GM12873 (cell line): ENCODE data around the gene BCL3.

Experiments used
- CTCF ChIP-seq: IDR thresholded peaks from 2 replicates; pipeline ENCODE4 v1.5.1; 2012; ENCODE audit warnings: low read depth, mild to moderate bottlenecking, moderate library complexity, low read length, control low read depth; ENCODE audit not compliant: insufficient read depth; ENCODE audit errors: missing control alignments

Gene BCL3

GRCh38 chr19:44738603-44739558 lies 9.6 kb upstream of the BCL3 start:
- no peak for TF ChIP-seq CTCF

- TF ChIP-seq CTCF, result peak; percentile 39
Measured at GRCh38 chr19:44740351-44740824, 8.1 kb upstream of the BCL3 start.

- TF ChIP-seq CTCF, result no peak
Measured at GRCh38 chr19:44741258-44741731, 7.2 kb upstream of the BCL3 start.

GRCh38 chr19:44741841-44742329 lies 6.6 kb upstream of the BCL3 start:
- TF ChIP-seq CTCF, result no peak

GRCh38 chr19:44742330-44743061 lies 6.0 kb upstream of the BCL3 start:
- no peak for TF ChIP-seq CTCF

GRCh38 chr19:44744871-44745332 lies 3.6 kb upstream of the BCL3 start:
- no peak for TF ChIP-seq CTCF
